Measurements from ENCODE around the gene DDR2.

The DDR2 gene

DNA sequence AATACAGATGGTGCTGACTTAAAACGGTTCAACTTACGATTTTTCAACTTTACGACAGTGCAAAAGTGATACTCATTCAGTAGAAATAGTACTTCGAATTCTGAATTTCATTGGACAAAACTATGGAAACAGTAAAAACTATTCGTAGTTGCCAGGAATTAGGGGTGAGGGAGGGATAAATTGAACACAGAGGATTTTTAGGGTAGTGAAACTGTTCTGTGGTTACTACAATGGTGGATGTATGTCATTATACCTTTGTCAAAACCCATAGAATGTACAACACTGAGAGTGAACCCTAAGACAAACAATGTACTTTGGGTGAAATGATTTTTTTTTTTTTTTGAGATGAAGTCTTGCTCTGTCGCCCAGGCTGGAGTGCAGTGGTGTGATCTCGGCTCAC lies 7.5 kb downstream of the DDR2 start:
- in situ Hi-C loops (cut with MboI; ENCODE audit: low sequenced_read_pairs): no loop called here
- Histone ChIP-seq H3K36me3 (replicated peaks) (no peaks in the 10 kb centered on the region), H3K27me3 (ENCODE audit: low read depth) (no peaks in the 10 kb centered on the region), H3K4me1 (no peaks in the 10 kb centered on the region), H3K4me3 (no peak overlapping the region), H3K9me3 (no peaks in the 10 kb centered on the region)
- DNase-seq (ENCODE audit: low spot score in 2 of 2): no peak

DNA sequence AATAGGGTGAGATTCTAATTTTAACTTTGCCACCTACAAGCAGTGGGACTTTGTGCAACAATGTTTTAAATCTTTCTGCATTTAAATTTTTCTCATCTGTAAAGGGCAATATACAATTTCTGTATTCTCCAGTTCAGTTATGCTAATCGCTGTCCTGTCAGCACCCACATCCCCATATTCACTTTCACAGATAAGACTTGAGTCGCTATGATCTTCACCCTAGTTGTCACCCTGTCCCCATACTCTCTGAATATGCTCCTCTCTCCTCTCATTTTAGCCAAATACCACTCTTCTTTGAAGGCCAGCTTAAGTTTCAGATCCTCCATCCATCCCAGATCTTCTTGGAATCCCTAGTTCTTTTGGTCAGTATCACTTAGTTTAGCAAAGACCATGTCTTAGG lies 8.8 kb downstream of the DDR2 start:
- no peaks in the 10 kb centered on the region for H3K9me3 ChIP-seq
- no peaks in the 10 kb centered on the region for H3K36me3 ChIP-seq (replicated peaks)
- H3K27me3 ChIP-seq (ENCODE audit: low read depth): no peaks in the 10 kb centered on the region
- H3K4me1 ChIP-seq: no peaks in the 10 kb centered on the region
- in situ Hi-C loops (cut with MboI; ENCODE audit: low sequenced_read_pairs): no loop called here
- no peak for DNase-seq (ENCODE audit: low spot score in 2 of 2)
- no peak overlapping the region for H3K4me3 ChIP-seq

DNA sequence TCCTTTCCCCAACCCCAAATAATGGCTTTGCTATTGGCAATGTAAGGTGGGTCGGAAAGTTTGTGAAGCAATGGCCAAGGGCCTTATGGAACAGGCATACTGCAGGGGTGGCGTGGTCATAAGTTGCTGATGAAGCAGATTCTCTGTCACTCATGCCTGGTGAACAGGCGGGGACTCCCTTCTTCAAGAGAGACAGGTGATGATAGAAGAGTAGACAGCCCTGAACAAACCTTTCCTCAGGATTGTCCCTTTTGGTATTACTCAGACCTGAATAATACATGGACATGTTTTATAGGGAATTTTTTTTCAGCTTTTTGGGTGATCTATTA lies 12.7 kb downstream of the DDR2 start:
- Histone ChIP-seq H3K4me3 (no peak overlapping the region), H3K4me1 (peaks cover 4% of the 10 kb centered on the region), H3K27me3 (ENCODE audit: low read depth) (no peaks in the 10 kb centered on the region), H3K36me3 (replicated peaks) (no peaks in the 10 kb centered on the region), H3K9me3 (no peaks in the 10 kb centered on the region)
- in situ Hi-C loops (cut with MboI; ENCODE audit: low sequenced_read_pairs): no loop called here
- DNase-seq (ENCODE audit: low spot score in 2 of 2): no peak

DNA sequence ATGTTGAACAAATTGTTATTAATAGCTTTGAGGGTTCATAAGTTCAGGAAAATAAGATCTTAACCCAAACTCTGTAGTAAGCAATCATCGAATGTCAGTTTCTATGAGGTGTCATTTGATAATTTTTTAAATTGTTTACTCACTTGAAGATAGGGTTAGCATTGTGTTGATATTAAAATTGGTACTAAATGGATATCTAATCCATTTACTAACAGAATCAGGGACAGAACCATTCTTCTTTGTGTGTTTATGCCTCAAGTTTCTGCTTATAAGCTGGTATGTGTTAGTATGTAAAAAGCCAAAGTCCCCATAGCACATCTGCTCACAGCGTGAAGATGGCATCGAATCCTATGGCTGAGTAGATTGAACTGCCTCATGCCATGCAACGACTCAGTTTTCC lies 13.4 kb downstream of the DDR2 start:
- no peaks in the 10 kb centered on the region for H3K36me3 ChIP-seq (replicated peaks)
- H3K4me3 ChIP-seq: no peak overlapping the region
- in situ Hi-C loops (cut with MboI; ENCODE audit: low sequenced_read_pairs): no loop called here
- DNase-seq (ENCODE audit: low spot score in 2 of 2): no peak
- H3K4me1 ChIP-seq: peaks cover 5% of the 10 kb centered on the region
- no peaks in the 10 kb centered on the region for H3K9me3 ChIP-seq
- no peaks in the 10 kb centered on the region for H3K27me3 ChIP-seq (ENCODE audit: low read depth)

DNA sequence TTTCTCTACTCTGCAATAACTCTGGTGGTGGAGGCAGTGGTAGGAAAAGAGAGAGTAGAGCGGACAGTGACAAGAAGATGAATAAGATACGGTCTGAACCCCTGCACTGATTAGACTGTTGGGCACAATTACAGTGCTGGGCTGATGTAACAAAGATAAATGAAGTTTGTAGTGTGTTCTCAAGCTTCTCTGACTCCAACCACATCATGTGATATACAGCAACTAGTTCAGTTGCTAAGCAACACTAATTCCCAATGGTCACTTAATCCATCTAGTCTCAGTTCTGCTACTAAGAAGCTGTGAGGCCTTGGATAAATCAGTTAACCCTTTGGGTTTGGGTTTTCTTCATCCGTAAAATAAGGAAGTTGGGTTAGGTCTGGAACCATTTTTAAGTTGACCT lies 17.3 kb downstream of the DDR2 start:
- H3K27me3 ChIP-seq (ENCODE audit: low read depth): no peaks in the 10 kb centered on the region
- H3K4me1 ChIP-seq: peaks cover 5% of the 10 kb centered on the region
- H3K36me3 ChIP-seq (replicated peaks): no peaks in the 10 kb centered on the region
- H3K9me3 ChIP-seq: no peaks in the 10 kb centered on the region
- H3K4me3 ChIP-seq: no peak overlapping the region
- DNase-seq (ENCODE audit: low spot score in 2 of 2): peak in 1 of 2 experiments; percentile 41
- in situ Hi-C loops (cut with MboI; ENCODE audit: low sequenced_read_pairs): no loop called here

DNA sequence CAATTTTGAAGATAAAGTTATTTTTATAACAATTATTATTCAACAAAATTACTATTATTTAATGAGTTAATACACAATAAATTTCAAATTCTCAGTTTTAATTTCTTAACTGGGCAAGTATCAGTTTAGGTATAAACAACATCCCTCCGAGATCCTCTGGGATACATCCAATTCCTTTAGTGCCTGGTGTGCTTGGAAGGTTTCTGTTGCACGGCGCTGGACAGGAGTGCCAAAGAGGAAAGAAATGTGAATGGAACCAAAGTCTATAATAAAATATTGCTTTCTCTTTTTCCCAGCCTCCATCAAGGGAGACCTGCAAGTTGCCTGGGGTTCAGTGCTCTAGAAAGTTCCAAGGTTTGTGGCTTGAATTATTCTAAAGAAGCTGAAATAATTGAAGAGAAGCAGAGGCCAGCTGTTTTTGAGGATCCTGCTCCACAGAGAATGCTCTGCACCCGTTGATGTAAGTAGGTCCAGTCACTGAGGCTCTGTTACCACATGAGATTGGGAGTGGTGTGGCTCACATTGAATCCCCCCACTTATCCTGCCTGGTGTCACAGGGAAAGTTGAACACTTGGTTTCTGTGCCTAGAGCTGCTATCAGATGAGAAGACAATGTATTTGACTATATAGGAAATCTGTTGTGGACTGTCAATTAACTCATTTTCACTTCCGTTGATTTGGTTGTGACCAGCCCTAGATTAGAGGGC lies 22.8 kb downstream of the DDR2 start:
- H3K9me3 ChIP-seq: no peaks in the 10 kb centered on the region
- no peaks in the 10 kb centered on the region; the same call in 1 of the 2 replicates for H3K4me1 ChIP-seq
- H3K4me3 ChIP-seq: no peak overlapping the region
- no peaks in the 10 kb centered on the region for H3K27me3 ChIP-seq (ENCODE audit: low read depth)
- in situ Hi-C loops (cut with MboI; ENCODE audit: low sequenced_read_pairs): no loop called here
- no peaks in the 10 kb centered on the region for H3K36me3 ChIP-seq (replicated peaks)
- no peak for DNase-seq (ENCODE audit: low spot score in 2 of 2)

DNA sequence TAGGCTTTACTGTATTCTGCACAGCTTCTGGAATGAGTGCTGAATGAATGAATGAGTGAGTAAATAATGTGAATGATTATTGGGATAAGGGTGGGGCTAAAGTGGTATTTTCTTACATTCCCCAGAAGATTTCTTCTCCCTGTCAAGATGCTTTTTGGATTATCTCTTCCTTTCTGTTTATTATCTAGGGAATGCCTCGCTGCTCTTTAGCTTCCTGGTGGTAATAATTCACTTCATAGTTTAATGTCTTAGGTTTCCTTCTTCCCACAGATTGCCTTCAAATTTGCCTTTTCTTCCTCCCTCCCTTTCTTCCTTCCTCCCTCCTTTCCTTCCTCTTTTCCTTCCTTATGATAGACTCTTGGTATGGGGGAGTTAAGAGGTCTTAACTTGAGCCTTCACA lies 24.0 kb downstream of the DDR2 start:
- H3K4me3 ChIP-seq: no peak overlapping the region
- H3K27me3 ChIP-seq (ENCODE audit: low read depth): no peaks in the 10 kb centered on the region
- no peaks in the 10 kb centered on the region for H3K36me3 ChIP-seq (replicated peaks)
- in situ Hi-C loops (cut with MboI; ENCODE audit: low sequenced_read_pairs): no loop called here
- DNase-seq (ENCODE audit: low spot score in 2 of 2): no peak
- H3K9me3 ChIP-seq: no peaks in the 10 kb centered on the region
- H3K4me1 ChIP-seq: peaks cover 10% of the 10 kb centered on the region

DNA sequence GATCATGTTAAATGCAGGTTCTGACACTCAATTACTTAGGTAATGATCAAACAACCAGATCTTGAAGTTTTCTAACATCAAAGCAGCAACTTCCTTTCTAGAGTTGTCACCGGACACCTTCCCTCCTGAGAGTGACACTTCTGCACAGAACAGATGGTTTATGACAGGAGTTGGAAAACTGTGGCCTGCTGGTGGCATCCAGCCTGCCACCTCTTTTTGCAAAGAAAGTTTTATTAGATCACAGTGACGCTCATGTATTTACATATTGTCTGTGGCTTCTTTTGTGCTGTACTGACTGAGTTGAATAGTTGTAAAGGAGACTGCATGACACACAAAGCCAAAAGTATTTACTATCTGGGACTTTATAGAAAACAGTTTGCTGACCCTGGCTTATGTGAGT lies 28.3 kb downstream of the DDR2 start:
- Histone ChIP-seq H3K4me1 (peaks cover 11% of the 10 kb centered on the region), H3K9me3 (no peaks in the 10 kb centered on the region), H3K27me3 (ENCODE audit: low read depth) (no peaks in the 10 kb centered on the region), H3K36me3 (replicated peaks) (no peaks in the 10 kb centered on the region), H3K4me3 (no peak overlapping the region)
- in situ Hi-C loops (cut with MboI; ENCODE audit: low sequenced_read_pairs): no loop called here
- peak; percentile 55 to 79 for DNase-seq (ENCODE audit: low spot score in 2 of 2)

DNA sequence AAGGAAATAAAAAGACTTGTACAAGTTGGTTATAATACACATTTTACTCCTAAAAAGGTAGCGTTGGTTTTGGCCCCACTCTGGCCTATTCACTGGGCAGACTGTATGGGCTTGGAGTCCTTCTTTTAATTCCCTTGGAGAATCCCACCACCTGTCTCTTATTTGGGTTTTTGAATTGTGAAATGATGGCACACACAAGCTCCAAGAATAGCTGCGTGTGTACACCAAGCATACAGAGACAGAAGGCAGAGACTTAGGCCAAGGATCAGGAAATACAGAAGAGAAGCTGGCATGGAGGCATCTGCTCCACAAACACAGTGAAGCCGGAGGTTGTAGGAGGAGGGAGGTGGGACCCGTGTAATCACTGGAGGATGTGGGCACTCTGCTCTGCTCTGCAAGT lies 29.1 kb downstream of the DDR2 start:
- Histone ChIP-seq H3K4me1 (peaks cover 11% of the 10 kb centered on the region), H3K36me3 (replicated peaks) (no peaks in the 10 kb centered on the region), H3K4me3 (no peak overlapping the region), H3K27me3 (ENCODE audit: low read depth) (no peaks in the 10 kb centered on the region), H3K9me3 (no peaks in the 10 kb centered on the region)
- in situ Hi-C loops (cut with MboI; ENCODE audit: low sequenced_read_pairs): no loop called here
- no peak for DNase-seq (ENCODE audit: low spot score in 2 of 2)

DNA sequence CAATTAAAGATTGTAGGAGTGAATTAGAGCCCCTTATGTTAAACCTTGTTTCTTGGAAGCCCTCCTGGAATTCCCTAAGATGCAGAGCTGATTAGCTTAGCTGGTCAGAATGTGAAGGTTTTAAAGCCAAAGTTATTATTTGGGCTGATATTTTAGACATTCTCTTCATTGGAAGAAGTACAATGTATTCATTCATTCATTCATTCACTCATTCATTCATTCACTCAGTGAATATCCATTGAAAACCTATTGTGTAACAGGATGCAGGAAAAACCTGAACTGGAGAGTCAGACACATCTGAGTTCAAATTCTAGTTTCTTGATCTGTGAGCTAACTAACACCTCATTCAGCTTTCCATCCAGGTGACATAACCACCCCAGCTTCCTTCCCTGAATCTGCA lies 29.7 kb downstream of the DDR2 start:
- Histone ChIP-seq H3K4me1 (peaks cover 11% of the 10 kb centered on the region), H3K36me3 (replicated peaks) (no peaks in the 10 kb centered on the region), H3K4me3 (no peak overlapping the region), H3K27me3 (ENCODE audit: low read depth) (no peaks in the 10 kb centered on the region), H3K9me3 (no peaks in the 10 kb centered on the region)
- DNase-seq (ENCODE audit: low spot score in 2 of 2): no peak
- in situ Hi-C loops (cut with MboI; ENCODE audit: low sequenced_read_pairs): no loop called here

DNA sequence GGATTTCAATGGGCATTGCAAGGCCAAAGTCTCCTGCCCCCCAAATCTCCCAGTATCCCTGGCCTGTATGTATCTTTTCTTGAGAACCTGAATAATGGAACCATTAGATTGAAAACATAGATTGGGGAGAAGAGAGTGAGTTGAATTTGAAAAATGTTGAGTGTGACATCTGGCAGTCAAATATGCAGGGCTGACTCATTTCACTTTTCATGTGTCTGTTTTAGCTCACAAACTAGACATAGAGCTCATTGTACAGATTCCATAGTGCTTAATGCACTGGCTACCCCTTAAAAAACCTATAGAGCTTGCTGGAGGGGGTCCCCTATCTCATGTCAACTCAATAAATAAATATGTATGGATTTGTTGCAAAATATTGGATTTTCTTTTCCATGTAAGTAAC lies 30.8 kb downstream of the DDR2 start:
- Histone ChIP-seq H3K4me1 (peaks cover 11% of the 10 kb centered on the region), H3K4me3 (no peak overlapping the region), H3K27me3 (ENCODE audit: low read depth) (no peaks in the 10 kb centered on the region), H3K36me3 (replicated peaks) (no peaks in the 10 kb centered on the region), H3K9me3 (no peaks in the 10 kb centered on the region)
- in situ Hi-C loops (cut with MboI; ENCODE audit: low sequenced_read_pairs): no loop called here
- no peak for DNase-seq (ENCODE audit: low spot score in 2 of 2)

DNA sequence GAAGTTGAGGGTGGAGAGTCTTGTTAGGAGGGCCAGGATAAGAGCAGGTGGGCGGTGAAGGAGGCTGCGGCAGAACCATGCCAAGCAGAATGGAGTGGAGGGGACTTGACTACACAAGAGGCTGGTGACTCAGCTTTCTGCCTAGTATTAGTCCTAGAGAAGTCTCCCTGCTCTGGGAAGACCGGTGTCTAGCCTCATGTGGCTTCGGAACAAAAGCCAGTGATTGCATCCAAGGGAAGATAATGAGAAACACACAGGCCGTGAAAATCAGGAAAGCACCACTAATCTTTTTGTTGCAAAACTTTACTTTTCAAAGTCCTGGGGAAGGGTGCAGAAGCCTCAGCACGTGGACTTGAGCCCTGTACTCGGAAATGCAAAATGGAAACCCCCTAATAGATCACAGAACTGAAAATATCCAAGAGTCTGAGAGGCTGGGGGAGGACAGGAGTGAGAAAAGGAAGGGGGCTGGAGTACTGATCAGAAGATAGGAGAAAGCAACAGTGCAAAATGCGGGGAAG lies 31.4 kb downstream of the DDR2 start:
- no peaks in the 10 kb centered on the region for H3K36me3 ChIP-seq (replicated peaks)
- no peak overlapping the region for H3K4me3 ChIP-seq

DNA sequence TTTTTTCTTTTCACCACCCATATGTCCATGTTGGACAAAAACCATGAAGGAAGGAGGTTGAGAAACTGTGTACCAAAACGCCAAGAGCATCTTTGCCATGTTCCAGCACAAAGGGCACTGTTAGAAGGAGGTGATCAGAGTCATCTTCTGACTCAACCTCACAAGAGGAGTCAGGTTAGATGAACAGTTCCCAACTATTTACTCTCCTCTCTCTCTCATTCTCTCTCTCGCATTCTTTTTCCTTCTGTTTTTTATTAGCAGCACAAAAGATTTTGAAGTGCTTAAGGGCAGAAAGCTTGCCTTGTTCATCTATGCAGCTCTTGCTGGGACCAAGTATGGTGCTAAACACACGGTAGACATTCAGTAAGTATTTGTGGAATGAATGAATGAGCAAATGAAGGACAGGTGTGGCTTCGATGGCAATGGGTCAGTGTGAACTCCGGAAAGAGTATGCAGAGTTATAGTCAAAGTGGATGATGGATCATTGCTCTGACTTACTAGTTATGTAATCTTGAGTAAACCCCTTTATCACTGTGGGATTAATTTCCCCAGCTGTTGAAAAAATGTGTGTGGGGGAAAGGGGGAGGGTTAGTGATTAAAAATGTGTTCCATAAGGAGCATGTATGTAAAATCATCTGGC lies 33.9 kb downstream of the DDR2 start:
- no peak for DNase-seq (ENCODE audit: low spot score in 2 of 2)
- Histone ChIP-seq H3K4me3 (no peak overlapping the region), H3K36me3 (replicated peaks) (no peaks in the 10 kb centered on the region), H3K4me1 (peaks cover 3% of the 10 kb centered on the region), H3K27me3 (ENCODE audit: low read depth) (no peaks in the 10 kb centered on the region), H3K9me3 (no peaks in the 10 kb centered on the region)
- in situ Hi-C loops (cut with MboI; ENCODE audit: low sequenced_read_pairs): no loop called here

More for the DNA sequence above, 31.4 kb downstream of the DDR2 start:
- in situ Hi-C loops (cut with MboI; ENCODE audit: low sequenced_read_pairs): no loop called here
- DNase-seq (ENCODE audit: low spot score in 2 of 2): no peak
- peaks cover 11% of the 10 kb centered on the region for H3K4me1 ChIP-seq
- no peaks in the 10 kb centered on the region for H3K9me3 ChIP-seq
- H3K27me3 ChIP-seq (ENCODE audit: low read depth): no peaks in the 10 kb centered on the region

DNA sequence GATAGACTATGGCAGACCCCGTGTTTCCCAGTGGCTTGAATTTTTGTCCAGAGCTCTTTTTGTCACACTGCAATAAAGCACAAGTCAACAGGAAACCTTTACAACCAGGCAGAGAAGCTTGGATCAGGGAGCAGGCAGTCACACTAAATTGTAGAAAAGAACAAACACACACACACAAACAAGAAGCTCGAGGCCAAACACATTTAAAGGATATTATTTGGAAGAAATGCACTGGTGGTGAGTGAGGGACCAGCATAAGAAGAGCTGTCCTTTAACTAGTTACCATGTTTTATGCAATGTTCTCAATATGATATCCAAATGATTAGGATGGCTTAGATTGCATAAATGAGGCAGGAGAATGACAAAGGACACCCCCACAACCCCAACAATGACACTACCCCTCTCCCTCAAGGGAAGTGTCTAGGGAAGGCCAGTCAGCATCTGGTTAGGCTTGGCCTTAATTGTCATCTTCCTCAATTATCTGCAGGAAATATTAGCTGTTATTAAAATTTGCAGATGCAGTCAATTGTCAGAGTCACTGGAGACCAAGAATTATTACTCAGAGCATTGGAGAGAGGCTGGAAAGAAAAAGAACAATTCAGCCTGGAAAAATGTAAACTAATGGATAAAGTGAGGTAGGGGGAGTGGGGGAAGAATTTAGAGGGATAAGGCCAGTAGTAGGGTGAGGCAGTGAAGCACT lies 35.3 kb downstream of the DDR2 start:
- DNase-seq (ENCODE audit: low spot score in 2 of 2): no peak
- H3K4me3 ChIP-seq: no peak overlapping the region
- H3K36me3 ChIP-seq (replicated peaks): no peaks in the 10 kb centered on the region
- no peaks in the 10 kb centered on the region for H3K27me3 ChIP-seq (ENCODE audit: low read depth)
- no peaks in the 10 kb centered on the region for H3K9me3 ChIP-seq
- in situ Hi-C loops (cut with MboI; ENCODE audit: low sequenced_read_pairs): no loop called here
- no peaks in the 10 kb centered on the region for H3K4me1 ChIP-seq
